Activated T-cell treated with anti-CD3 and anti-CD28 coated beads, Interleukin-2, amount 50 U/mL, for 24 hours (primary cell): ENCODE data around the gene ZC3H12D.
"Not testable (repeated sequence)": the region's sequence is repeated elsewhere in the genome, so short reads cannot be mapped to it uniquely, and the experiment has no call there.

Experiments used
- DNase-seq: peaks from one replicate; pipeline ENCODE4 v3.0.0-alpha.2; 2020
- H3K27ac Mint-ChIP-seq: 2 replicates; pipeline ENCODE4 v1.8.0; 2020; ENCODE audit warnings: mild to moderate bottlenecking, mixed read lengths
- H3K27me3 Mint-ChIP-seq: 2 replicates; pipeline ENCODE4 v1.8.0; 2020; ENCODE audit warnings: mixed read lengths
- H3K36me3 Mint-ChIP-seq: 2 replicates; pipeline ENCODE4 v1.8.0; 2020; ENCODE audit warnings: low read depth, mixed read lengths
- H3K4me1 Mint-ChIP-seq: 2 replicates; pipeline ENCODE4 v1.8.0; 2020; ENCODE audit warnings: low read depth, mixed read lengths
- H3K4me3 Mint-ChIP-seq: 2 replicates; pipeline ENCODE4 v1.8.0; 2020; ENCODE audit warnings: mild to moderate bottlenecking, moderate library complexity, mixed read lengths
- H3K9me3 Mint-ChIP-seq: 2 replicates; pipeline ENCODE4 v1.8.0; 2020; ENCODE audit warnings: mixed read lengths

The ZC3H12D gene

DNA sequence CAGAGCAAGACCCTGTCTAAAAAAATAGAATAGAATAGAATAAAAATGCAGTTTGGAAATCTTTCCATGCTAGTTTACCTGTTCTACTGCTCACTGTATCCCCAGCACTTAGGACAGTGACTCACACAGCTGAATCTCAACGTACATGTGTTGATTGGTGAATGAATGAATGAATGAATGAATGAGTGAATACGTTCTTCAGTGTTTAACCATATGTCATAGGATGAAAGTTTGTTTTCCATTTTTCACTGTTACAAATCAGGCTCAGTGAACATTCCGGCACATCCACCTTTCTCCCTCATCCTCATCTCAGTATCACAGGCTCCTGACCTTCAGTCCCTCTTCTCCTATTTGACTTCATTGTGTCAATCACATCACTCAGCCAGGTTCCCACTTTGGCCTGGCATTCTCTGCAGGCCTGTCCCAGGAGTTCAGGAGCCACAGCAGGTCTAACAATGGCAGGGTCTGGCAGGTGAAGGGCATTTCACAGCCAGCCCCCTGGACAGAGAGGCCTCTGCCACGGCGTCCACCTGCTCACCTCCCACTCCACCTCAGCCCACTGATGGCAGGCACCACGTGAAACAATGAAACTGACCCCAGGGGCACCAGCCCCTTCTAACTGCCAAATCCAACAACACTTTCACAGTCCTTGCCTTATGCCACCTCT, 7.9 kb downstream of the ZC3H12D start:
- Mint-ChIP-seq H3K4me3 (peak overlapping the region; percentile 36), H3K9me3 (no peaks in the 10 kb centered on the region), H3K4me1 (peaks cover 79% of the 10 kb centered on the region), H3K36me3 (peaks cover 88% of the 10 kb centered on the region), H3K27me3 (no peaks in the 10 kb centered on the region), H3K27ac (peak overlapping the region; percentile 84)
- peak; percentile 31 for DNase-seq

DNA sequence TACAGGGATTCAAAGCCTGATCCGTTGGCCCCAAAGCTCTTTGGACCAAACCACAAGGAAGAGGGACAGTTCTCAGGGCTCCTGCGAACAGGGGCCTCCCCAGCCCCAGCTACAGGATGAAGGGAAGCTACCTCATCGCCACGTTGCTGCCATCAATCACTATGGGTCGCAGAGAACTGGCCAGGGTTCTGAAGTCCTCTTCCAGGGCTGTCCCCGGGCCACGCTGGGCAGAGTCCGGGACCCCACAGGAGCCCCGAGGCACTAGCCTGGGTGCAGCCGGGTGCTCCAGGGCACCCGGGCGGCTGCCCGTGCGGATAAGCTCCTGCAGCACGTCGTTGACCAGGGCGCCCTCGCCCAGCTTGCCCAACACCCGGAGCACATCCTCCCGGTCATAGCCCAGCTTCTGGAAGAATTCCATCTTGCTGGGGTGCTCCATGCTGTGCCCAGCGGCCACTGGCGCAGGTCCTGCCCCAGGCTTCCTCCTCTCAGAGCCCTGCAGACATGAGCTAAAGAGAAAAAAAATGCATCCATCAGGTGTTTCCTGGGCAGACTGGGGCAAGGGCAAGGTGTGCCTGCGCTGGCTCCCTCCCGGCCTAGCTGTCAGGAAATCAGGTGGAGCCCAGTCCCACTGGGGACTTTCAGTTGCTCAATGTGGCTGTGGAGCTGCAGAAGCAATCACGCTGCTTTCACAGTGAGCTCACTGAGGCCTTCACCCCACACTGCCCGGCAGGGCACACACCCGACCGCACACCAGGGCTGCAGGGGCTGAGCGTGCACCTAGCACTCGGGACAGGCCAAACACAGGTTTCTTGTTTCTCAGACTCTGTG, 10.5 kb downstream of the ZC3H12D start:
- Mint-ChIP-seq H3K36me3 (peaks cover 84% of the 10 kb centered on the region), H3K27ac (peak overlapping the region; percentile 44), H3K9me3 (no peaks in the 10 kb centered on the region), H3K4me1 (peaks cover 74% of the 10 kb centered on the region), H3K4me3 (no peak overlapping the region), H3K27me3 (no peaks in the 10 kb centered on the region)
- peak; percentile 23 for DNase-seq

DNA sequence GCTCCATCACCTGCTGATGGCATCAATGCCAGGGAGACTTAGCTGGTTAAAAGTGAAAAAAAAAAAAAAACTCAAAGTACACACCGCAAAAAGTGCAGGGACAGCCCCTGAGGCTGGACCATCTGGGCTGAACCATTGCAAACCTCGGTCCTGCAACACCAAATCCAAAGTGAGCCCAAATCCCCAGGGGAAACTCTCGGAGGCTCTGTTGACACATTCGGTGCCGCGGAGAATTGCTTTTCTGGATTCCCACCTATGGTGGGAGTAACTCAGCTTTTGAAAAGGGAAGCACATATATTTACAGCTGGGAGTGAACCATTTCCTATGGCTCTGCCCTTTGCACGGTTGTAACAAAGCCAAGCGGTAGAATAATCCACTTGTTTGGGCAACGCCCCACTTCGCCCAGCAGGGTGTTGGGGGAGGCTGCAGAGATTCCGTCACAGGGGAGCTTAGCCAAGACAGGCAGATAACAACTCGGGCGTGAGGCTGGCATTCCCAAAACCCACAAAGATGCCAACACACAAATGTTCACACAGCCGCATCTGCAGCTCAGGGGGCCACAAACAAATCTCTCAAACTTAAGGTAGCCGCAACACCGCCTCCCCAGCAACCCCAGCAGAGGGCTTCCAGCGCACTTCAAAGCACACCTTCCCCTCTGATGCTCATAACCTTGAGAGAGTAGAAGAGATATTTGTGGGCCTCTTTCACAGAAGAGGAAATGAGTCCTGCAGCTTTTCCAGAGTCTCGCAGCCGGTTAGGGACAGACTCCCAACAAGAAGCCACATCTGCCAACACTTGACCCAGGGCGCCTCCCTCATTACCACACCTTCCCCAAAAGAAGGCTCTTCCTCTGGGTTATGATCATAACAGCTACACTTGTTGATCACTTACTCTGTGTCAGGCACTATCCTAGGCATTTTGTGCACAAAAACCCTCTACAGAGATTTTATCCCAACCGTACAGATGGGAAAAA, 11.4 kb downstream of the ZC3H12D start:
- H3K9me3 Mint-ChIP-seq: no peaks in the 10 kb centered on the region
- peaks cover 85% of the 10 kb centered on the region for H3K36me3 Mint-ChIP-seq

DNA sequence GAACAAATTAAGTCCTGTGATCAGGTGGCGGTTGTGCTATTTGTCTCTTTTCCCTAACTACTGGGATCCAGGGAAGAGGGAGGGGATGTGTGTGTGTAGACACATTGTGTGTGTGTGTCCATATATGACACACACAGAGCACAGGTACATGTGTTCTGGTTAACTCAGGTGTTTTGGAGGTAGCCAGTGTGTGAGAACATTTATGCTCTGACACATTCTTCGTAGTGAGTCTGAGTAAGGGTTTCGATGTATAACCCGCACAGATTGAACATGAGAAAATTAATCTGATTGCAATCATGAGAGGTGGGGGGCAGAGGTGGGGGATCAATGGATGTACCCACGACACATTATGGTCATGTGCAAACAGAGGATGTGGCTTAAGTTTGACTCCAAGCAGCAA, 12.6 kb downstream of the ZC3H12D start:
- H3K9me3 Mint-ChIP-seq: no peaks in the 10 kb centered on the region
- peak overlapping the region; percentile 26 for H3K27ac Mint-ChIP-seq
- no peak for DNase-seq
- H3K4me1 Mint-ChIP-seq: peaks cover 76% of the 10 kb centered on the region
- H3K27me3 Mint-ChIP-seq: no peaks in the 10 kb centered on the region
- no peak overlapping the region for H3K4me3 Mint-ChIP-seq
- H3K36me3 Mint-ChIP-seq: peaks cover 86% of the 10 kb centered on the region

More for the DNA sequence above, 11.4 kb downstream of the ZC3H12D start:
- no peak for DNase-seq
- peak overlapping the region; percentile 35 for H3K4me3 Mint-ChIP-seq
- H3K4me1 Mint-ChIP-seq: peaks cover 73% of the 10 kb centered on the region
- H3K27me3 Mint-ChIP-seq: no peaks in the 10 kb centered on the region
- peak overlapping the region; percentile 44 for H3K27ac Mint-ChIP-seq

DNA sequence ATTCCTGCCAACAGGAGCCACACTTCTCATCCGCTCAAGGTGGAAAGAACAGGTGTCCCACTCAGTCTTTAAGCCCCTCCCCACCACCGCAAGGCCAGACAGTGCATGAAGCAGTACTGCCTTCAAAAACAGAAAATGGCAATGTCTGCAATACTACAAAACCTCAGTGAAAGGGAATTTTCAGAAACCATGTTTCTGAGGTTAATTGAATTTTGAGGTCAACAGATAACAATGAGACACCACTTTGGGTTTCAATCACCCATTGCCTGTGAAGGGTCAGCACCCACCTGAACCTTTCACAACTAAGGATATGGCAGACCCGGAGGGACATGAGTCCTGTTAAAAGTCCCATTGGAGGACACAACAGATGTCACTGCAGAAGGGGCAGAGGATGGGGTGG, 13.0 kb downstream of the ZC3H12D start:
- Mint-ChIP-seq H3K4me3 (no peak overlapping the region), H3K27me3 (no peaks in the 10 kb centered on the region), H3K36me3 (peaks cover 86% of the 10 kb centered on the region), H3K4me1 (peaks cover 75% of the 10 kb centered on the region), H3K27ac (peak overlapping the region; percentile 26), H3K9me3 (no peaks in the 10 kb centered on the region)
- no peak for DNase-seq

DNA sequence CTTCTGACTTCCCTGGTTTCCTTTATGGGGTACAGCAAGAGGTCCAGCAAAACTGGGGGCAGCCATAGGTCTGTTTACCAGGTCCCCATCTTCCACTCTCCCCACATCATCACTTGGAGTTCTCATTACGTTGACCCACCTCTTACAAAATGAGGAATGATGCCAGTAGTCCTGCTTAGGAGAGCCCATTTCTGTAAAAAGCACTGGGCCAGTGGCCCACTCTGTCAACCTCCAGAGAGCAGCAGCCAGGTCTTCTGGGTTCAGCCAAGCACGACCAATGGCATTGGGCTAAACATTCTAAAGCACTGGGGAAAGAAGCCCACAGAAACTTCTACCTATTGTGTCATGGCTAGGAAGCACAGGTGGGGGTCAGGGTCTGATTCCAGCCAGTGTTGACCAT, 13.9 kb downstream of the ZC3H12D start:
- no peaks in the 10 kb centered on the region for H3K9me3 Mint-ChIP-seq
- H3K27ac Mint-ChIP-seq: peak overlapping the region; percentile 26
- H3K4me3 Mint-ChIP-seq: no peak overlapping the region
- H3K36me3 Mint-ChIP-seq: peaks cover 86% of the 10 kb centered on the region
- H3K4me1 Mint-ChIP-seq: peaks cover 75% of the 10 kb centered on the region
- no peak for DNase-seq
- H3K27me3 Mint-ChIP-seq: no peaks in the 10 kb centered on the region

DNA sequence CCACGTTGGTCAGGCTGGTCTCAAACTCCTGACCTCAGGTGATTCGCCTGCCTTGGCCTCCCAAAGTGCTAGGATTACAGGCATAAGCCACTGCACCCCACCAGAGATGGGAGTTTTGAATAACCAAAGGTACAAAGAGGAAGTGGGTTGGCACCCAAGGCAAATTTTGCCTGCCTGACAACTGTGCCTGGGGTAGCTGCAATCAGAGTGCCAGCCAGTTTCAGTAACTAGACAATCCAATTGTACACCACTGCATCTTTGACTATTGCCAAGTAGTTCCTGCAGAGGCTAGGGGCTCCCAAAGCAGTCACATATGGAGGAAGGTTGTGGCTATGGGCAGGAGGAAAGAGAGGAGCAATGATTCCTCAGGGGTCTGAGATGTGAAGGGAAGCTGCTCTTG, 16.6 kb downstream of the ZC3H12D start:
- DNase-seq: no peak
- H3K27ac Mint-ChIP-seq: peak overlapping the region; percentile 60
- H3K4me3 Mint-ChIP-seq: no peak overlapping the region
- H3K36me3 Mint-ChIP-seq: peaks cover 89% of the 10 kb centered on the region
- no peaks in the 10 kb centered on the region for H3K27me3 Mint-ChIP-seq
- H3K9me3 Mint-ChIP-seq: no peaks in the 10 kb centered on the region
- peaks cover 69% of the 10 kb centered on the region for H3K4me1 Mint-ChIP-seq

DNA sequence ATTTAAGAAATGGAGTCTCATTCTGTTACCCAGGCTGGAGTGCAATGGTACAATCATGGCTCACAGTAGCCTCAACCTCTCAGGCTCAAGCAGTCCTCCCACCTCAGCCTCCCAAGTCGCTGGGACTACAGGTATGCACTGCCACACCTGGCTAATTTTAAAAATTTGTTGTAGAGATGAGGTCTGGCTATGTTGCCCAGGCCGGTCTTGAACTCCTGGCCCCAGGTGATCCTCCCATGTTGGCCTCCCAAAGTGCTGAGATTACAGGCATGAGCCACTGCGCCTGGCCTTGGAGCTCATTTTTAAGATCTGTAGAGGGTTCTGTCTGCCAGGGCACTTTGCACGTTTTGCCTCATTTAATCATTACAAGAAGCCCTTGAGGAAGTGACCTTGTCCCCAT, 17.5 kb downstream of the ZC3H12D start:
- Mint-ChIP-seq H3K4me1 (peaks cover 64% of the 10 kb centered on the region), H3K36me3 (peaks cover 89% of the 10 kb centered on the region), H3K4me3 (no peak overlapping the region), H3K27ac (peak overlapping the region; percentile 60), H3K9me3 (no peaks in the 10 kb centered on the region), H3K27me3 (no peaks in the 10 kb centered on the region)
- DNase-seq: no peak

DNA sequence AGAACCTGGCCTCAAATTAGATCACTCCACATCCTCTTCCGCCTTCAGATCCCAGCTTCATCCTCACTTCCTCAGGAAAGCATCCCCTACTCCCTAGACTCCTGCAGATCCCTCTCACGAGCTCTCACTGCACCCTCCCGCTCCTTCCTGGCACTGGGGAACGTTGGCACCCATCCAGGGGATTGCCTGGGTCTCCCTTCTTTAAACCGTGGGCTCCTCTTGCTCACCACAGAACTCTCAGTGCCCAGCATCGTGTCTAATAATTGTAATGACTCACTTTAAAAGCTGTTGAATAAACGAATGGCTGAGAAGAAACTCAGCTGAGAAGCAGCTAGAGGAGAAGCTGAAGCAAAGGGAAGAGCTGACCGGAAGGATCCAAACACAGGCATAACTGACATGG, 20.4 kb downstream of the ZC3H12D start:
- H3K4me3 Mint-ChIP-seq: no peak overlapping the region
- peaks cover 92% of the 10 kb centered on the region for H3K36me3 Mint-ChIP-seq
- peak overlapping the region; percentile 2 for H3K27ac Mint-ChIP-seq
- H3K4me1 Mint-ChIP-seq: peaks cover 51% of the 10 kb centered on the region
- DNase-seq: no peak
- no peaks in the 10 kb centered on the region for H3K27me3 Mint-ChIP-seq
- H3K9me3 Mint-ChIP-seq: no peaks in the 10 kb centered on the region

DNA sequence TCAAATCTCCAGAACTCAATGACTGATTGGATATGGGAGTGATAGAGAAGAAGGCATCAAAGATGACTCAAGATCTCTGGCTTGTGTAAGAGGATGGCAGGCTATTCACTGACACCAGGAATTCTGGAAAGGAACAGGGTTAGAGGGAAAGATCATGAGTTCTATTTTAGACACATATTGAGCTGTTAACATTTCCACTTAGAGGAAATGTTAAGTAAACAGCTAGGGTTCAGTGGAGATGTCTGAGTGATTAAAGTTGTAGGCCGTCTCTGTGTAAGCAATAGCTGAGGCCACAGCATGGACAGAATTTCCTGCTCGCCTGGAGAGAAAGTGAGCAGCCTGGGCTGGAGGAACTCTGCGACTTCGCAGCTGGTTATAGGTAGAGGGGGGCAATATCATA, 21.0 kb downstream of the ZC3H12D start:
- Mint-ChIP-seq H3K36me3 (peaks cover 92% of the 10 kb centered on the region), H3K27me3 (no peaks in the 10 kb centered on the region), H3K27ac (peak overlapping the region; percentile 2), H3K4me3 (no peak overlapping the region), H3K4me1 (peaks cover 52% of the 10 kb centered on the region), H3K9me3 (no peaks in the 10 kb centered on the region)
- DNase-seq: no peak

DNA sequence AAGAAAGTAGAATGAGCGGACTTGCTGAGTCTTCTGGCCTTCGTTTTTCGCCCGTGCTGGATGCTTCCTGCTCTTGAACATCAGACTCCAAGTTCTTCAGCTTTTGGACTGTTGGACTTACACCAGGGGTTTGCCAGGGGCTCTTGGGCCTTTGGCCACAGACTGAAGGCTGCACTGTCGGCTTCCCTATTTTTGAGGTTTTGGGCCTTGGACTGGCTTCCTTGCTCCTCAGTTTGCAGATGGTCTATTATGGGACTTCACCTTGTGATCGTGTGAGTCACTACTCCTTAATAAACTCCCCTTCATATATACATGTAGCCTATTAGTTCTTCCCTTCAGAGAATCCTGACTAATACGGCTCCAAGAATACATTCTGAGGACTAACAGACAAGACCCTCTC, 22.1 kb downstream of the ZC3H12D start:
- H3K9me3 Mint-ChIP-seq, DNase-seq, H3K4me3 Mint-ChIP-seq, H3K27me3 Mint-ChIP-seq: not testable (repeated sequence)
- peaks cover 95% of the 10 kb centered on the region for H3K36me3 Mint-ChIP-seq
- H3K27ac Mint-ChIP-seq: peak overlapping the region; percentile 4
- peaks cover 51% of the 10 kb centered on the region for H3K4me1 Mint-ChIP-seq

DNA sequence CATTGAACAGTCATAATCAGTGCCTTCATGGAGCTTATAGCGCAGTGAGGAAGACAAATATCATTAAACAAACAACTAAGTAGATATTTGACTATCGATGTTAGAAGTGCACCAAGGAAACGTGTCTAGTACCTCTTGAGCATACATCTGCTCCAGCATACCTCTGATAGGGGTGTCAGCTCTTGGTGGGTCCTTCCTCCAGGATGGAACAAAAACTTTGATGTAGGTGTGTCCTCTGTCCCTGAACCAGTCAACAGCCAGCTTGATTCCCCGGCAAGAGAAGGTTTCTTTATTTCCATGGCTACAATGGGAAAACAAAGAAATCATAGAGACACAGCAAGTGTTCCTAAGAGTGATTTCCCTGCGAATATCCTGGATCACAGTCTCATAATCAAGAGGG, 23.1 kb downstream of the ZC3H12D start:
- H3K36me3 Mint-ChIP-seq: peaks cover 94% of the 10 kb centered on the region
- H3K27ac Mint-ChIP-seq: peak overlapping the region; percentile 20
- no peak overlapping the region for H3K4me3 Mint-ChIP-seq
- peaks cover 43% of the 10 kb centered on the region for H3K4me1 Mint-ChIP-seq
- DNase-seq: no peak
- no peaks in the 10 kb centered on the region for H3K9me3 Mint-ChIP-seq
- H3K27me3 Mint-ChIP-seq: no peaks in the 10 kb centered on the region

DNA sequence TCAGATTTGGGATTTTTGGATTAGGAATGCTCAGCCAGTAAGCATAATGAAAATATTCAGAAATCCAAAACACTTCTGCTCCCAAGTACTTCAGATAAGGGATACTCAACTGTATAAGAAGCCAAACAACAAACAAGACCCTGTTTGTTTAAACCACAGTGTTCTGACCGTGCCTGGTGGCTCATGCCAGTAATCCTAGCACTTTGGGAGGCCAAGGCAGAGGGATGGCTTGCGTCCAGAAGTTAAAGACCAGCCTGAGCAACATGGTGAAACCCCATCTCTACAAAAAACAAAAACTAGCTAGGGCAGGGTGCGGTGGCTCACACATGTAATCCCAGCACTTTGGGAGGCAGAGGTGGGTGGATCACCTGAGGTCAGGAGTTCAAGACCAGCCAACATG, 24.6 kb downstream of the ZC3H12D start:
- H3K27me3 Mint-ChIP-seq, H3K9me3 Mint-ChIP-seq, H3K27ac Mint-ChIP-seq, DNase-seq, H3K4me3 Mint-ChIP-seq: not testable (repeated sequence)
- peaks cover 93% of the 10 kb centered on the region for H3K36me3 Mint-ChIP-seq
- H3K4me1 Mint-ChIP-seq: peaks cover 40% of the 10 kb centered on the region

DNA sequence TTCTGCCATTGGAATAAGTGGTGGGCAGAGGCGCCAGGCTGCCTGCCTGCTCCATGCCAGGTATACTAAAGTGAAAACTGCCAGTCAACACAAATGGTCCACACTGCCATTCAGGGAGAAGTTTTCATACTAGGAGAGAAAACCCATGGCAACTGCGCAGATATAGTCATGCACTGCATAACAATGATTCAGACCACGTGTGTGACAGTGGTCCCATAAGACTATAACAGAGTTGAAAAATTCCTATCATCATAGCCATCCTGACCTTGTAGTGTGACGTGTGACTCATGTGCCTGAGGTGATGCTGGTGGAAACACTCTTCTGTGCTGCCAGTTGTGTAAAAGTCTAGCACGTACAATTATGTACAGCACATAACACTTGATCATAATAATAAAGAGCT, 25.1 kb downstream of the ZC3H12D start:
- Mint-ChIP-seq H3K9me3 (no peaks in the 10 kb centered on the region), H3K4me3 (no peak overlapping the region), H3K27ac (peak overlapping the region; percentile 51), H3K36me3 (peaks cover 92% of the 10 kb centered on the region), H3K27me3 (no peaks in the 10 kb centered on the region), H3K4me1 (peaks cover 38% of the 10 kb centered on the region)
- no peak for DNase-seq
